ENCODE data around the gene ZNF524. TPM values are rescaled to one million over a fixed set of nuclear protein-coding genes. Genes with fewer than 3 reads are reported as not detected.
A peak's percentile ranks its signal among the peaks of the same experiment; 100 is the strongest.

ZNF524 gene
- total and polyA plus RNA-seq, 10 of the 15 experiments (the other 5 are each of a cell fraction or from before 2014, with no cell fraction given), result 0.47 to 18.6 (median 12.4) TPM; not detected in 1

DNA sequence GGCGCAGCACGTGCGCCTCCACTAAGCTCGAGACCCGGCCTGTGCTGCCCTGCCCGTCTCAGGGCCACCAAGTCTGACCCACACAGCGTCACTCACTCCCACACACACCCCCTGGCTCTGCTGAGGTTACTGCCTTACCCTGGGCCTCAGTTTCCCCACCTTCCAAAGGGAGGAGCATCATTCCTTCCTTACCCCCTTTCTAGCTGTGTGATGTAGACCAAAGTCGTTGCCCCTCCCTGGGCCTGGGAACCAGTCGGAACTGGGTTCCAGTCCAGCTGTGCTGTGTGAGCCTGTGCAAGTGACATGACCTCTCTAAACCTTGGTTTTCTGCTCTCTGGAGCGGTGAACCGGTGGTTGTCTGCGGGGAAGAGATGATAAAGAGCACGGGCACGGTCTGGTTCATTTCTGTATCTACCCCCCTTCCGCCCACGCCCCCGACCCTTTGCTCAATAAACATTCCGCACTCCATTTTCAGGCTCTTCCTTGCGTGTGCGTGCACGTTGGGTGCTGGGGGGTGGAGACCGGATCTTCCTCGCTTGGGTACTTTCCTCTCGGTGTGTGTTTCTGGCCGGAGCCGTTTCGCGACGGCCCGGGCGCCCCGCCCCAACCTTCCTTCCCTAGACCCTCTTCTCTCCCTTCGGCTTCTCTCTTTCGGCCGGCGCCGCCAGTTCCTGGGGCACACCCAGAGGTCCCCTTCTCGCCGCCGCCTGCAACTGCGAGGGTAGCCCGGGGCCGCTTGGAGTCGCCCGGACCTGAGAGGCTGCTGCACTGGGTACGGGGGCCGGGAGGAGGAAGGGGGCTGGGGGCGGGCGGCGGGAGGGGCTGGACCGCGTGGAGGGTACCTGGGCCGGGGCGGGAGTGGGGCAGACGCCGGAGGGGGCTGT lies 43.2 kb downstream of the ZNF524 start, which contains the start of gene ZNF581:
Gene ZNF581 (plus strand): TSS at position 647 of the 884 bp plus-strand sequence. CDS start 923 bp downstream, outside the sequence.
- peak; percentile 60 for ATAC-seq
- no TSS peak for BruUV-seq (replicated peaks)
- Histone ChIP-seq H3K36me3 (ENCODE audit: control insufficient read depth in 2 of 2, insufficient read depth in 2 of 2, low read length in 1 of 2) (0 out of 4 replicates have a peak, but pooled peaks cover 0 to 2% of the 10 kb centered on the region in 2 experiments), H2AFZ (ENCODE audit: control insufficient read depth, low read depth, low read length) (no peak within 1 kb of the TSS; the same call in 1 of the 2 replicates), H3K27me3 (replicated peaks in 1 of 2; ENCODE audit: control insufficient read depth in 2 of 2, insufficient read depth in 2 of 2, low read length in 1 of 2) (no peaks in the 10 kb centered on the region), H4K20me1 (ENCODE audit: control insufficient read depth, insufficient read depth) (no peaks in the 10 kb centered on the region), H3K4me1 (ENCODE audit: control insufficient read depth, insufficient read depth, low read length) (peaks cover 36% of the 10 kb centered on the region), H3K4me2 (ENCODE audit: control insufficient read depth, insufficient read depth) (peak within 1 kb of the TSS; percentile 97), H3K79me2 (ENCODE audit: control insufficient read depth, insufficient read depth, low read length) (peaks cover 63% of the 10 kb centered on the region), H3K4me3 (peak within 1 kb of the TSS; percentile 95), H3K27ac (ENCODE audit: control insufficient read depth, insufficient read depth) (peak within 1 kb of the TSS; percentile 64), H3K9me3 (replicated peaks; ENCODE audit: control insufficient read depth, insufficient read depth, low read length) (no peaks in the 10 kb centered on the region), H3K9ac (ENCODE audit: control insufficient read depth, insufficient read depth, low read length) (peak within 1 kb of the TSS; percentile 86)
- ChIA-PET RAD21 (ENCODE audit: unreplicated experiment) (interaction anchor here (1.0 to 2.4 kb wide), 3 partner anchors 11 to 388 kb away, joined by 4 to 18 read pairs (median 10); partner anchors contain the start of gene U2AF2), CTCF (interaction anchor here (0.6 to 1.8 kb wide), 5 partner anchors 9 to 143 kb away, joined by 3 to 17 read pairs (median 3); no protein-coding TSS in a partner anchor), POLR2A (interaction anchor here (0.8 to 2.1 kb wide), 9 partner anchors 8 to 167 kb away, joined by 3 to 11 read pairs (median 5); partner anchors contain the start of genes FIZ1, U2AF2, ZNF524 and ZNF628), SMC1A (ENCODE audit: uncharacterized antibody, unreplicated experiment) (interaction anchor here (1.5 to 1.7 kb wide), 2 partner anchors 11 kb away, joined by 4 read pairs; partner anchors contain the start of gene U2AF2)
- FAIRE-seq, result no peak
- intact Hi-C loops (cut with micrococcal nuclease; ENCODE audit: unreplicated experiment) (loop anchor here (5.0 kb wide), 2 partner anchors 34 to 41 kb away; partner anchors contain the start of genes EPN1 and ZNF524), in situ Hi-C loops (cut with MboI) (no loop called here)
- WGBS (ENCODE audit: insufficient coverage, insufficient replicate concordance, low lambda C conversion rate, missing lambda C conversion rate), result 1% methylated on average over 32 of the region's 56 CpGs
- DNase-seq (ENCODE audit: low read depth, low spot score), result peak; percentile 59
- TF ChIP-seq, protein P1, sequence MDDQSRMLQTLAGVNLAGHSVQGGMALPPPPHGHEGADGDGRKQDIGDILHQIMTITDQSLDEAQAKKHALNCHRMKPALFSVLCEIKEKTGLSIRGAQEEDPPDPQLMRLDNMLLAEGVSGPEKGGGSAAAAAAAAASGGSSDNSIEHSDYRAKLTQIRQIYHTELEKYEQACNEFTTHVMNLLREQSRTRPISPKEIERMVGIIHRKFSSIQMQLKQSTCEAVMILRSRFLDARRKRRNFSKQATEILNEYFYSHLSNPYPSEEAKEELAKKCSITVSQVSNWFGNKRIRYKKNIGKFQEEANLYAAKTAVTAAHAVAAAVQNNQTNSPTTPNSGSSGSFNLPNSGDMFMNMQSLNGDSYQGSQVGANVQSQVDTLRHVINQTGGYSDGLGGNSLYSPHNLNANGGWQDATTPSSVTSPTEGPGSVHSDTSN (IDR thresholded peaks at IDR 0.05; ENCODE audit: insufficient replicate concordance, low read depth, low read length), result peak; percentile 30
- no peak for TF ChIP-seq ZNF384 (IDR thresholded peaks at IDR 0.05; ENCODE audit: borderline replicate concordance, low read depth, low read length)
- no peak for TF ChIP-seq ZZZ3 (IDR thresholded peaks at IDR 0.05; ENCODE audit: control insufficient read depth, insufficient read length, low read depth)
- no peak for TF ChIP-seq YBX1 (IDR thresholded peaks at IDR 0.05)
- TF ChIP-seq, protein P2, sequence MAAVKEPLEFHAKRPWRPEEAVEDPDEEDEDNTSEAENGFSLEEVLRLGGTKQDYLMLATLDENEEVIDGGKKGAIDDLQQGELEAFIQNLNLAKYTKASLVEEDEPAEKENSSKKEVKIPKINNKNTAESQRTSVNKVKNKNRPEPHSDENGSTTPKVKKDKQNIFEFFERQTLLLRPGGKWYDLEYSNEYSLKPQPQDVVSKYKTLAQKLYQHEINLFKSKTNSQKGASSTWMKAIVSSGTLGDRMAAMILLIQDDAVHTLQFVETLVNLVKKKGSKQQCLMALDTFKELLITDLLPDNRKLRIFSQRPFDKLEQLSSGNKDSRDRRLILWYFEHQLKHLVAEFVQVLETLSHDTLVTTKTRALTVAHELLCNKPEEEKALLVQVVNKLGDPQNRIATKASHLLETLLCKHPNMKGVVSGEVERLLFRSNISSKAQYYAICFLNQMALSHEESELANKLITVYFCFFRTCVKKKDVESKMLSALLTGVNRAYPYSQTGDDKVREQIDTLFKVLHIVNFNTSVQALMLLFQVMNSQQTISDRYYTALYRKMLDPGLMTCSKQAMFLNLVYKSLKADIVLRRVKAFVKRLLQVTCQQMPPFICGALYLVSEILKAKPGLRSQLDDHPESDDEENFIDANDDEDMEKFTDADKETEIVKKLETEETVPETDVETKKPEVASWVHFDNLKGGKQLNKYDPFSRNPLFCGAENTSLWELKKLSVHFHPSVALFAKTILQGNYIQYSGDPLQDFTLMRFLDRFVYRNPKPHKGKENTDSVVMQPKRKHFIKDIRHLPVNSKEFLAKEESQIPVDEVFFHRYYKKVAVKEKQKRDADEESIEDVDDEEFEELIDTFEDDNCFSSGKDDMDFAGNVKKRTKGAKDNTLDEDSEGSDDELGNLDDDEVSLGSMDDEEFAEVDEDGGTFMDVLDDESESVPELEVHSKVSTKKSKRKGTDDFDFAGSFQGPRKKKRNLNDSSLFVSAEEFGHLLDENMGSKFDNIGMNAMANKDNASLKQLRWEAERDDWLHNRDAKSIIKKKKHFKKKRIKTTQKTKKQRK (IDR thresholded peaks at IDR 0.05; ENCODE audit: low read depth, low read length), result no peak
- TF ChIP-seq SUPT20H (IDR thresholded peaks at IDR 0.05; ENCODE audit: borderline replicate concordance, control insufficient read depth, low read depth, low read length), result no peak
- no peak for TF ChIP-seq EZH2 (IDR thresholded peaks at IDR 0.05; ENCODE audit: borderline replicate concordance, control insufficient read depth, low read depth, low read length)
- peak; percentile 16 to 71; a peak in 2 of 4 replicates for TF ChIP-seq BHLHE40 (IDR thresholded peaks at IDR 0.05; ENCODE audit: borderline replicate concordance in 1 of 2, low read depth in 2 of 2, low read length in 1 of 2)
- peak; percentile 85 for TF ChIP-seq RELA (IDR thresholded peaks at IDR 0.05; ENCODE audit: borderline replicate concordance, partially characterized antibody)
- TF ChIP-seq CEBPB (IDR thresholded peaks at IDR 0.05; ENCODE audit: borderline replicate concordance in 1 of 2, low read depth in 2 of 2, low read length in 2 of 2), result no peak
- no peak for TF ChIP-seq BMI1 (IDR thresholded peaks at IDR 0.05; ENCODE audit: borderline replicate concordance)
- TF ChIP-seq NR2F1 (conservative IDR thresholded peaks at IDR 0.05), result peak; percentile 82

Data from GM12878 (cell line).